ENCODE measurements around the gene DLGAP5.

Gene DLGAP5

GRCh38 chr14:55180006-55180405 is 11.4 kb downstream of the DLGAP5 start:
- DNase-seq = no peak

GRCh38 chr14:55170526-55170925 is 20.9 kb downstream of the DLGAP5 start:
- no peak for DNase-seq

- DNase-seq = no peak
Measured at GRCh38 chr14:55160989-55161388, 30.4 kb downstream of the DLGAP5 start.

DNA sequence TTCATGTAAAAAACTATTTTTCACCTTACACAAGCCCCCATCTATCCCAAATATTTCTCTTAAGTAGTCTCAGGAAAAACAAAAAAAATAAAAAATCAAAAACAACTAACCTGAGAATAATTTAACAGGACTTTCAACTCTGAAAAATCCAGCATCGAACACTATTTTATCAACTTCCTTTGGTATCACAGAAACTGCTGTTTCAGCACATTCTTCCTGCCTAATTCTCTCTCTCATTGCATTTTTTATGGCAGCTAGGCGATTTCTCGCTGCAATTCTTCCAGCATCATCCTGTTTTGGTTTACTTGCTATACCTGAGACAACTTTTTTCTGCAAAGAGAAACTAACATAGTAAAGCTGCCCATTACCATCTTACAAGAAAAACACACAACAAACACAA is 33.0 kb downstream of the DLGAP5 start:
- no peak for DNase-seq

- DNase-seq = no peak
Measured at GRCh38 chr14:55157080-55157479, 34.3 kb downstream of the DLGAP5 start.

- DNase-seq = no peak
Measured at GRCh38 chr14:55153951-55154350, 37.4 kb downstream of the DLGAP5 start.

GRCh38 chr14:55152052-55152753 is 39.2 kb downstream of the DLGAP5 start:
- DNase-seq = no peak

GRCh38 chr14:55151601-55152000 is 39.8 kb downstream of the DLGAP5 start:
- DNase-seq = no peak

DNA sequence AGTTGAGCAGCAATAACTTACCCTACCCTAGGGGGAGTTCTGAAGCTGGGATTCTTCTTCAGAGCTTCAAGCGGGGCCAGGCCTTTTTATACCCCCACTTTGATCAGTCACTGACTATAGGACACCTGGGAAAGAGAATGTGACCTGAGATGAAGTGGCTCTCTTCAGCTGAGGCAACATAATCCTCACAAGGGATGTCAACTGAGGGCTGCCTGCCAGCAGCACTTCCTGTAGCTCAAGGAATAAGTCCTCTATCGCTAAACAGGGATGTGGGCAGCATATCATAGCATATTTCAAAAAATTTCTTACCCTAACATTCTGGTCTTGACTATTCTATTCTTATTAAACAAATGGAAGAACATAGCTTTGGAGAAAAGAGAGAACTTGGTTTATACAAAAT is 45.0 kb downstream of the DLGAP5 start:
- DNase-seq = no peak

DNA sequence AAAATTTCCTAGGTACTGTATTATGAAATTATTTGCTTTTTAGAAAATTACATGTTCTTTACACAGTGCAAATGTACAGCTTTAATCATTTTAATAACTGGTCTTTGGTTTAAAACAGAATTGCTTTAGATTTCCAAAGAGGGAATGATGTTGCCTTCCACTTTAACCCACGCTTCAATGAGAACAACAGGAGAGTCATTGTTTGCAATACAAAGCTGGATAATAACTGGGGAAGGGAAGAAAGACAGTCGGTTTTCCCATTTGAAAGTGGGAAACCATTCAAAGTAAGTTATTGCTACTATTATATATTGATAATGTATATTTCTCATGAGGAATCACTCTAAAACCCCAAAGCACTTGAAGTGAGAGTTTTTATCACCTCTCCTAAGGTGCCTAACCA is 48.9 kb downstream of the DLGAP5 start:
- no peak for DNase-seq

DNA sequence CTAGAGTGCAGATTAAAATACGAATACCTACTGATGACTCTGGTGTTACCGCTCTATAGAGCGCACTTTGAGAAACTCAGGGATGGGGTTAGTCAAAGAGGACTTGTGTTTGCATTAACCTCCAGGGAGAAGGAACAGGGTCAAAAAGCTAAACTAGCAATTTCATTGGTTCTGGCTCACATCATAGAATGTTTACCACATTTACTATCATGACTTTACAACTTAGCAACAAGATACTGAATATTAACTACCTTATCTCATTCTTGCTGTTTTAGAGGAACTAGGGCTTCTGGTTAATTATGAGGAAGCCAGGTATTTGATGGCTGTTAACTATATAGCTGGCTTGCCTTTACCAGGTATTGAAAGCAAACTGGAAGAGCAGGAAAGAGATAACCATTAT is 49.6 kb downstream of the DLGAP5 start:
- DNase-seq = no peak

- DNase-seq = no peak
Measured at GRCh38 chr14:55139696-55140509, 51.5 kb downstream of the DLGAP5 start.

- no peak for DNase-seq
Measured at GRCh38 chr14:55139141-55139540, 52.2 kb downstream of the DLGAP5 start.

DNA sequence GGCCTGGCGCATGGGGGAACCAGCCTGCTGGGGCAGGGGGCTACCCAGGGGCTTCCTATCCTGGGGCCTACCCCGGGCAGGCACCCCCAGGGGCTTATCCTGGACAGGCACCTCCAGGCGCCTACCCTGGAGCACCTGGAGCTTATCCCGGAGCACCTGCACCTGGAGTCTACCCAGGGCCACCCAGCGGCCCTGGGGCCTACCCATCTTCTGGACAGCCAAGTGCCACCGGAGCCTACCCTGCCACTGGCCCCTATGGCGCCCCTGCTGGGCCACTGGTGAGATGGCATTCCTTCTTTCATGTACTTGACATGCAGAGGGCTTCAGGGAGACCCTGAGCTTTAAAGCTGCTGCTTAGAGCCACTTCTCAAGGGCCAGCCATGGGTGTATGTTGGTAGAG is 53.3 kb downstream of the DLGAP5 start:
- no peak for DNase-seq

- DNase-seq = no peak
Measured at GRCh38 chr14:55136885-55137786, 54.2 kb downstream of the DLGAP5 start.

DNA sequence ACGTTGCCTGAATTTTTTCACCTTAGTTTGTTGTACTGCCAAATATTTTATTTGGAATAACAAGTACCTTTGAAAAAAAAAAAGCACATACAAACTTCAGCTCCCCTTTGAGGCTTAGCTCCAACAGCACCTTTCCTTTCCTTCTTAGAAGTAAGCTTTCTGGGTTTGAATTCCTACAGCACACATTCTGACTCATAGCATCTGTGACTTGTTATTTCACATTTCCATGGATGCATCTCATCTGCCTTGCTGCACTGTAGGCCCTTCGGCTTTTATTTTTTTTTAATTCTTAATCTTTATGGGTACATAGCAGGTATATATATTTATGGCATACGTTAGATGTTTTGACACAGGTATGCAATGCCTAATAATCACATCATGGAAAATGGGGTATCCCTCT is 55.1 kb downstream of the DLGAP5 start:
- no peak for DNase-seq

GRCh38 chr14:55133416-55133815 is 58.0 kb downstream of the DLGAP5 start:
- no peak for DNase-seq

DNA sequence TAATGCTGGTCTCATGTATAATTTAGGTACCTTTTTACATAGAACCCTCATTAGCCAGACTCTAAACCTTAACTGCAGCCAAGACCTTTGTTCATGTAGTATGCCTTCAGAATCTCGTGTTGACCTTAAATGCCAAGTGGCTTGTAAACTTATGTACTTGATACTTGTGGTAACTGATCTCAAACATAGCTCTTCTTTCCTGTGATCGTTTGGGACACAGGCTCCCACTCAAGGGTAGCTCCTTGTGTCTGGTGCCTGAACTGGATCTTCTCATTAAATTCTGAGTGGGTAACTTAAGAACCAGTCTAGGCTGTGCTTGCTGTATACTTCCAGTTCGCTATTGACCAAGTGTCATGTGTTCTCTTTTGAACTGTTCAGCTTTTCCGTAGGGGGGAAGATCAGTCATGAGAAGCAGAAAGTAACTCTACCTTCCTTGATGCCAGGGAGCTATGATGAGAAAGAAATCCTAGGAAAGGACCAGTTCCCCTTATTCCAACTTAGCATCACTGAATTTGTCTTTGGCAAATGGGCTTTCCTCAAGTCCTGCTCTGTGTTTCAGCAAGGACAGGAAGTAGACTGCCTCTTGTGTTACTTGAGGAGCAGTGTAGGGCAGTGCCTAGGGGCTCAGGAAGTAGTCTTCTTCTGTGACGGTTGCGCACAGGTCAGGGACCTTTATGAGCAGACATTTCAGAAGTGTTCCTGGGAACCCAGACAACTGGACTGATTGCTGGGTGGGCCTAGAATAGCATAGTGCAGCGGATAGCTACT is 59.8 kb downstream of the DLGAP5 start:
- no peak for DNase-seq

DNA sequence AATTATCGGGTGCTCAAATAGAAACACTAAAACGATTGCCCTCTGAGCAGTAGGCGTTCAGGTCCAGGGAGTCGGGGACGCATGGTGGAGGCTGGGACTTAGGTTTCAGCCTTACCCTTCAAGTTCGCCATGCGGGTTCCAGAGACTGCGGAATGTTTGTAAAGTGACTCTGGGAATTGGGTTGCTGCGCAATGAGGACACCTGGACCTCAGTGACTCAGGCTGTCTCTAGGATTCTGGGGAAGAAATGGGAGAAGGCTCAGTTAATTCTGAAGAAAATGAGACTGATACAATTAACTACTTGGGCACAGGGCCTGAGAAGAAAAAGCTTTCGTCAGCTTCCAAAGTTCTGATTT is 61.2 kb downstream of the DLGAP5 start:
- DNase-seq = no peak

DNA sequence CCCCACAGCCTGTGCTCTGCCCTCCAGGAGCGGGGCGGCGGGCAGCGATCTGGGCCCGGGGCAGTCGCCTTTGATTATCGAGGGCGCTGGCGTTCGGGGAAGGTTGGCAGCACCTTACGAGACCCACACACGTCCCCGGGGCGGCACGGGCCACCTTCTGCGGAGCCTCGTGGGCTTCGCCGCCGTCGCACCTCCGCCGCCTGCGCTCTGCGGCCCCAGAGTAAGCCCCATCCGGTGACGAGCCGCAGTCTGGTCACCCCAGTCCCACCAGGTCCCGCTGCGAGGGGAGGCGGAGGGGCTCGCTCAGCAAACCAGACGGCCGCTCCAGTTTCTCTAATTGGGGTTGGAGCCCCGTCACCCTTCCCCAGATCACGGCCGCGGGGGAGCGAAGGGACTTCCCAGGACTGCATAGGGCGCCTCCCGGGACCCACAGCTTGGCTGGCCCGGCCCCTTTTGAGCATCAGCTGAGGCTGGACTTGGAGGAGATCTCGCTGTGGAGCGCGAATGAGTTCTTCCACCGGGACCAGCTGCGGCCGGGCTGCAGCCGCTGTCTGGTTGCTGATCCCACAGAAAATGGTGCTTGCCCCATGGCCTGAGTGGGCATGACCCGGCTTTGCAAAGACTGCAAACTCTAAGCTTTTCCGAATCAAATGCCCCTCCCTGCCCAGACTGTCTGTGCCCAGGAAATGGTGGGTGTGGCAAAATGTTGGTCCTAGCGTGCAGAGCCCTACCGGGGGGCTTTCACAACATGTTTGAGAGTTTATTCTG is 61.8 kb downstream of the DLGAP5 start:
- DNase-seq = peak; percentile 40 to 43

- DNase-seq = peak in 1 of 2 experiments; percentile 43
Measured at GRCh38 chr14:55129086-55129427, 62.3 kb downstream of the DLGAP5 start, which contains the start of gene LGALS3. TSS of gene LGALS3 (plus strand) at chr14:55129252. CDS start at chr14:55137374, 8,122 bp downstream.
